GM12873 (cell line): ENCODE data around the gene LARGE1.

Source experiments
- CTCF ChIP-seq: IDR thresholded peaks from 2 replicates; pipeline ENCODE4 v1.5.1; 2012; ENCODE audit warnings: low read depth, mild to moderate bottlenecking, moderate library complexity, low read length, control low read depth; ENCODE audit not compliant: insufficient read depth; ENCODE audit errors: missing control alignments

The LARGE1 gene

GRCh38 chr22:33302549-33302948, 617.7 kb downstream of the LARGE1 start:
- TF ChIP-seq CTCF: no peak

GRCh38 chr22:33302049-33302545, 618.2 kb downstream of the LARGE1 start:
- TF ChIP-seq CTCF: peak; percentile 99

DNA sequence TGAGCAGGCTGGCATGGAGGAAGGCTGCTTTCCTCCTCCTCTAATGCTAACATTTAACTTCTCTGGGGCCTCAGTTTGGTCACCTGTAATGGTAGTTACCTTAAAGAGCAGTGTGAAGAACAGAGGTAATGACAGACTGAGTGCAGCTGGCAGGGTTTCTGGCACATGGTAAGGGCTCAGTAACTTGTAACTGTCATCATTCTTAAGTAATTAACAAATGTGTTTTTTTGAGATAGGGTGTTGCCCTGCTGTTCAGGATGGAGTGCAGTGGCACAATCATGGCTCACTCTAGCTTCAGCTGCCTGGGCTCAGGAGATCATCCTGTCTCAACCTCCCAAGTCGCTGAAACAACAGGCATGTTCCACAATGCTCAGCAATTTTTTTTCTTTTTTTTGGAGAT, 620.1 kb downstream of the LARGE1 start:
- TF ChIP-seq CTCF: no peak

- peak; percentile 17 for TF ChIP-seq CTCF
Observed at GRCh38 chr22:33299245-33299956, 620.9 kb downstream of the LARGE1 start.

GRCh38 chr22:33296941-33297340, 623.3 kb downstream of the LARGE1 start:
- no peak for TF ChIP-seq CTCF

DNA sequence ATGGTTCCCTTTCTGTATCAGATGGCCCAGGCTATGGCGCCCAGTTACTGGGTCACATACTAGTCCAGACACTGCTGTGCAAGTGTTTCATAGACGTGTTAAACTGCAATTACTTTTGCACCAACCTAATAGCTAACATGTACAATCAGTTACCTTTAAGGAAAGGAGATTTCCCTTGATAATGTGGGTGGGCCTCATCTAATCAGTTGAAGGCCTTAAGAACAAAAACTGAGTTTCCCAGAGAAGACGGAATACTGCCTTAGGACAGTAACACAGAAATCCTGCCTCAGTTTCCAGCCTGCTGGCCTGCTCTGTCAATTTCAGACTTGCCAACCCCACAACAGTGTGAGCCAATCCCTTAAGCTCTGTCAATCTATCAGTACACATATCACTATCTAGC, 632.2 kb downstream of the LARGE1 start:
- no peak for TF ChIP-seq CTCF

GRCh38 chr22:33275073-33275443, 645.2 kb downstream of the LARGE1 start:
- no peak for TF ChIP-seq CTCF
